Thyroid gland (tissue), 4 donors: ENCODE data around the gene PPP1R1B. TPM values are rescaled to one million over a fixed set of nuclear protein-coding genes. Genes with fewer than 3 reads are reported as not detected.

ENCODE experiments used
- DNase-seq, 2 donors: peaks; one replicate each; pipeline ENCODE4 v3.0.0-alpha.2; 2019
- H3K27ac ChIP-seq, 3 donors: fragments of 200-600 bp; sonication (generic); 1 replicate in 2 of 3; 2 replicates in 1 of 3; pipeline ENCODE4 v1.5.1; 2016 to 2019; ENCODE audit warnings: mild to moderate bottlenecking in 1 of 3, moderate library complexity in 1 of 3
- H3K27me3 ChIP-seq: fragments of 200-600 bp; sonication (generic); one replicate; pipeline ENCODE4 v1.5.1; 2019
- H3K36me3 ChIP-seq, 2 donors: fragments of 200-600 bp; sonication (generic); one replicate each; pipeline ENCODE4 v1.5.1; 2016 to 2019
- H3K4me1 ChIP-seq, 2 donors: fragments of 200-600 bp; sonication (generic); one replicate each; pipeline ENCODE4 v1.5.1; 2017 to 2019
- H3K4me3 ChIP-seq, 3 donors: fragments of 200-600 bp; sonication (generic); replicated peaks in 1 of 3; 1 replicate in 2 of 3; 2 replicates in 1 of 3; pipeline ENCODE4 v1.5.1; 2016; ENCODE audit warnings: mild to moderate bottlenecking in 1 of 3
- H3K9me3 ChIP-seq: fragments of 200-600 bp; sonication (generic); one replicate; pipeline ENCODE4 v1.5.1; 2017
- POLR2A ChIP-seq, 2 donors: fragments of 450-650 bp; IDR thresholded peaks; one replicate each; pipeline ENCODE4 v1.6.1; 2017; ENCODE audit warnings: antibody characterized with exemption in 2 of 2, mild to moderate bottlenecking in 2 of 2, moderate library complexity in 1 of 2
- WGBS, 2 donors: methylation state at CpG; one replicate each; pipeline ENCODE4 v1.1.5; 2017; 5-methylcytosine and 5-hydroxymethylcytosine counted together
- intact Hi-C: fragments of 100-400 bp; cut with DNase I; formaldehyde crosslinking; loops from one replicate; pipeline ENCODE4 v1.15.1; 2023
- total RNA-seq, 4 donors: library from RNA; depleted of rRNA; stranded (reverse); fragments of >200 nt; gene quantifications; one replicate each; pipeline ENCODE4 v1.2.3, GENCODE V29; 2016
- TF ChIP-seq, protein P1 (sequence below), 6 experiments: fragments of 200-600 bp in 3 of 6; fragments of 450-650 bp in 3 of 6; sonication (generic) in 3 of 6; IDR thresholded peaks; one replicate each; pipeline ENCODE4 v1.5.1; 2016 to 2019; ENCODE audit warnings: antibody characterized with exemption in 6 of 6, mild to moderate bottlenecking in 2 of 6, inconsistent platforms in 1 of 6, moderate library complexity in 1 of 6

Gene PPP1R1B
- total RNA-seq, 4 donors from 2014 or later, result 1.2 TPM; not detected in 3

DNA sequence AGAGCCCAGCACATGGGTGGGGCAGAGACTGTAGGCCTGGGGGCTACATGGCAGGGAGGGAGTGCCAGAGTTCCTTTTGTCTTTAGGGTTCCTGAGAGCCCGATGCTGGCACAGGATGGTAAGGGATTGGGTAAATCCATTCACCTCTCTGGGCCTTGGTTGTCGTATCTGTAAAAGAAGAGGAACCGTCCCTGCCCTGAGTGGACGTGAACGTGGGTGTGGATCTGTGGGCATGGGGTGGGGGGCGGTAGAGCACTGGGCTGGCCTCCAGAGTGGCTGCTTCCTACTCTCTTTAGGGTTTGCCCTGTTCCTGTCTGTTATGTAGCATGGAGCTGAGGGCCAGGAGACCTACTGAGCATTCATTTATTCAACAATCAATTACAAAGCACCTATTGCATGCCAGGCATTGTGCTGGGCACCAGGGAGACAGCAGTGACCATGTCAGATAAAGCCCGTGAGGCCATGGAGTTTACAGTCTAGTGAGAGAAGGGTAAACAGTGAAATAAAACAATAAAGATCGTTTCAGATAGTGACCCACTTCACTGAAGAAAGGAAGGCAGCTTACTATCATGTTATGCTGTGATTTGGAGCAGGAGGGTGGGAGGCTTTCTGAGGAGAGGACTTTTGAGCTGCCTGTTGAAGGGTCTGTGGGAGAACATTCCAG, 25.3 kb downstream of the PPP1R1B start:
- Histone ChIP-seq H3K27ac (peak overlapping the region in 1 of 3 donors; percentile 2), H3K27me3 (no peaks in the 10 kb centered on the region), H3K36me3 (no peaks in the 10 kb centered on the region), H3K4me3 (no peak overlapping the region), H3K4me1 (peaks cover 6 to 19% of the 10 kb centered on the region in 2 donors), H3K9me3 (no peaks in the 10 kb centered on the region)
- intact Hi-C loops, result no loop called here
- 79 to 83% methylated on average over 8 of the region's 8 CpGs for WGBS, 2 donors
- DNase-seq, result no peak
- TF ChIP-seq POLR2A (IDR thresholded peaks at IDR 0.05), result no peak
- TF ChIP-seq, protein P1, sequence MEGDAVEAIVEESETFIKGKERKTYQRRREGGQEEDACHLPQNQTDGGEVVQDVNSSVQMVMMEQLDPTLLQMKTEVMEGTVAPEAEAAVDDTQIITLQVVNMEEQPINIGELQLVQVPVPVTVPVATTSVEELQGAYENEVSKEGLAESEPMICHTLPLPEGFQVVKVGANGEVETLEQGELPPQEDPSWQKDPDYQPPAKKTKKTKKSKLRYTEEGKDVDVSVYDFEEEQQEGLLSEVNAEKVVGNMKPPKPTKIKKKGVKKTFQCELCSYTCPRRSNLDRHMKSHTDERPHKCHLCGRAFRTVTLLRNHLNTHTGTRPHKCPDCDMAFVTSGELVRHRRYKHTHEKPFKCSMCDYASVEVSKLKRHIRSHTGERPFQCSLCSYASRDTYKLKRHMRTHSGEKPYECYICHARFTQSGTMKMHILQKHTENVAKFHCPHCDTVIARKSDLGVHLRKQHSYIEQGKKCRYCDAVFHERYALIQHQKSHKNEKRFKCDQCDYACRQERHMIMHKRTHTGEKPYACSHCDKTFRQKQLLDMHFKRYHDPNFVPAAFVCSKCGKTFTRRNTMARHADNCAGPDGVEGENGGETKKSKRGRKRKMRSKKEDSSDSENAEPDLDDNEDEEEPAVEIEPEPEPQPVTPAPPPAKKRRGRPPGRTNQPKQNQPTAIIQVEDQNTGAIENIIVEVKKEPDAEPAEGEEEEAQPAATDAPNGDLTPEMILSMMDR (IDR thresholded peaks at IDR 0.05), result no peak

DNA sequence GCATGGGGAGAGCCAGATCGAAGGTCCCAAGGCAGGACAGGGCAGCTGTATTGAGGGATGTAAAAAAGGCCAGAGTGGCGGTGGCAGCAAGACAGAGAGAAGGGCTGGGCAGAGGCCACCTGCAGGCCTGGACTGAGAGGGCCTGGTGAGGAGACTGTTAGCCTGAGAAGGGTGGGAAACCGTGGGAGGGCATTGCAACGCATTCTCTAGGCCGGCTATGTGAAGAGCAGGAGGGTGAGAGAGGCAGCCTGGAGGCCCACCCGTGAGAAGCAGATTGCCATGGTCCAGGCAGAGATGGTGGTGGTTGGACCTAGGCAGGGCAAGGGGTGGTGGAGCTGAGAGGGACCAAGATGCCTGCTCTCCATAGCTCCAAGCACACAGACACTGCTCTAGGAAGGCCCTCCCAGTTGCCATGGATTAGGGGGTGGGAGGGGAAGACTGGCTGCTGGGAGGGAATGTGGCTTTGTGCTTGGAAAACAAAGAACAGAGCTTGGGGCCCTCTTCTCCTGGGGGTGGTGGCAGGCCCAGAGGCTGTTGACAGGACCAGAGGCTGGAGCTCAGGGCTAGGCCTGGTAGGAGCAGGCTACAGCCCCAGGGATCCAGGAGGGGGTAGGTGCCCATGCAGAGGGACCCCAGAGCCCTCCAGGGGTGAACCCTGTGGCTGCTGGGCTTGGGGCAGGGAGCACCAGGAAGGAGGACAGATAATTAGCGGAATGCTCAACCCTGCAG, 26.0 kb downstream of the PPP1R1B start:
- 64 to 83% methylated on average over 6 to 7 of the region's 7 CpGs for WGBS, 2 donors
- TF ChIP-seq POLR2A (IDR thresholded peaks at IDR 0.05), result no peak
- TF ChIP-seq, protein P1 (IDR thresholded peaks at IDR 0.05), result no peak
- no peak for DNase-seq
- Histone ChIP-seq H3K36me3 (no peaks in the 10 kb centered on the region), H3K27ac (no peak overlapping the region), H3K4me3 (no peak overlapping the region), H3K4me1 (peaks cover 6 to 19% of the 10 kb centered on the region in 2 donors), H3K9me3 (no peaks in the 10 kb centered on the region), H3K27me3 (no peaks in the 10 kb centered on the region)
- intact Hi-C loops, result no loop called here

DNA sequence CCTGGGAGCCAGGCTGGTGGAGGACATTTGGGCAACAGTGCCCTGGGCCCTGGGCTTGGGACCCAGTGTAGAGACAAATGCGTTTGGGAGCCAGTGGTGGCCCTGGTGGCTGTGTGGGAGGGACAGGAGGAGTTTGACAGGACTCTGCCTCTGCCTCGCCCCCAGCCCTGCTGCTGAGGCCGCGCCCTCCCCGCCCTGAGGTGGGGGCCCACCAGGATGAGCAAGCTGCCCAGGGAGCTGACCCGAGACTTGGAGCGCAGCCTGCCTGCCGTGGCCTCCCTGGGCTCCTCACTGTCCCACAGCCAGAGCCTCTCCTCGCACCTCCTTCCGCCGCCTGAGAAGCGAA, 26.5 kb downstream of the PPP1R1B start:
- intact Hi-C loops, result no loop called here
- Histone ChIP-seq H3K9me3 (no peaks in the 10 kb centered on the region), H3K4me3 (no peak overlapping the region), H3K36me3 (no peaks in the 10 kb centered on the region), H3K27me3 (no peaks in the 10 kb centered on the region), H3K4me1 (peaks cover 6 to 19% of the 10 kb centered on the region in 2 donors), H3K27ac (no peak overlapping the region)
- no peak for TF ChIP-seq POLR2A (IDR thresholded peaks at IDR 0.05)
- TF ChIP-seq, protein P1 (IDR thresholded peaks at IDR 0.05), result no peak
- no peak for DNase-seq
- WGBS, 2 donors, result 90 to 91% methylated on average over 6 to 12 of the region's 12 CpGs

DNA sequence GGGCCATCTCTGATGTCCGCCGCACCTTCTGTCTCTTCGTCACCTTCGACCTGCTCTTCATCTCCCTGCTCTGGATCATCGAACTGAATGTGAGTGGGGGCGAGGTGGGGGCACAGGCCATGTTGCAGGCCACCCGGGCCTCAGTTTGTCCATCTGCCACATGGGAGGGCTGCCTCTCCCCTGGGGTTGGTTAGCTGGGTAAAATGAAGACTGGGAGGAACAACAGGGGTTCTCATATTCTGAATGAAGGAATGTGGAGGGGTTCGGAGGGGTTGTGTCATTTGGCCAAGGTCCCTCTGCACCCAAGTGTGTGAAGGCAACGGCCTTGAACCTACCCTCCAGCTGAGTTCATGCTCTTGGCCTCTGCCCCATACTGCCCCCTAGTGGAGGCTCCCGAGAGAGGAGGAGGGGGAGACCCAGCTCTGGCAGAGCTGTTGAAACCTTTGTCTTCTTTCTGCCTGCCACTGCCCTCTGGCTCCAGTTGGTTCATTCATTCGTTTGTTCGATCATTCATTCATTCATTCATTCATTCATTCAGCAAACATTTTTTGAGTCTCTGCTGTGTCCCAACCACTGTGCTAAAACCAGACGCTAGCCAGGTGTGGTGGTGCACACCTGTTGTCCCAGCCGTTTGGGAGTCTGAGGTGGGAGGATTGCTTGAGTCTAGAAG, 27.0 kb downstream of the PPP1R1B start:
- Histone ChIP-seq H3K9me3 (no peaks in the 10 kb centered on the region), H3K4me1 (peaks cover 6 to 19% of the 10 kb centered on the region in 2 donors), H3K27ac (no peak overlapping the region), H3K36me3 (no peaks in the 10 kb centered on the region), H3K4me3 (no peak overlapping the region), H3K27me3 (no peaks in the 10 kb centered on the region)
- intact Hi-C loops, result no loop called here
- 71% methylated on average over 14 of the region's 14 CpGs for WGBS, 2 donors
- peak; percentile 54 to 70 for DNase-seq
- TF ChIP-seq POLR2A (IDR thresholded peaks at IDR 0.05), result no peak
- TF ChIP-seq, protein P1 (IDR thresholded peaks at IDR 0.05), result peak; percentile 41 to 86 (median 51)

DNA sequence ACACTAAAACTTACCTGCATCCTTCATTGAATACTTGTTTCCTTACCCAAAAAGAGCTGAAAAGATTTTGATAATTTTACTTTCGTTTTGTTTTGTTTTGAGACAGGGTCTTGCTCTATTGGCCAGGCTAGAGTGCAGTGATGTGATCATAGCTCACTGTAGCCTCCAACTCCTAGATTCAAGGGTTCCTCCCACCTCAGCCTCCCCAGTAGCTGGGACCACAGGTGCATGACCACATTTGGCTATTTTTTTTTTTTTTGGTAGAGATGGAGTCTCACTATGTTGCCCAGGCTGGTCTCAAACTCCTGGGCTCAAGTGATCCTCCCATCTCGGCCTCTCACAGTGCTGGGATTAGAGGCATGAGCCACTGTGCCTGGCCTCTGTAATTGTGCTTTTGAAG, 28.4 kb downstream of the PPP1R1B start:
- Histone ChIP-seq H3K36me3 (peaks cover 6% of the 10 kb centered on the region in 2 donors), H3K27ac (no peak overlapping the region), H3K4me3 (no peak overlapping the region), H3K27me3 (no peaks in the 10 kb centered on the region), H3K4me1 (peaks cover 6 to 19% of the 10 kb centered on the region in 2 donors), H3K9me3 (no peaks in the 10 kb centered on the region)
- no peak for TF ChIP-seq POLR2A (IDR thresholded peaks at IDR 0.05)
- TF ChIP-seq, protein P1 (IDR thresholded peaks at IDR 0.05), result no peak
- no peak for DNase-seq
- 88 to 91% methylated on average over 2 of the region's 2 CpGs for WGBS, 2 donors
- intact Hi-C loops, result no loop called here
